GM12875 (cell line): Measurements from ENCODE around the gene MMP3.

ENCODE experiments used
- H3K4me3 ChIP-seq: one replicate; pipeline ENCODE4 v1.5.1; 2011; ENCODE audit warnings: low read depth, low read length, control low read depth
- TF ChIP-seq, protein P1 (sequence below): IDR thresholded peaks from 2 replicates; pipeline ENCODE4 v1.5.1; 2011; ENCODE audit warnings: low read depth, mild to moderate bottlenecking, control low read depth, inconsistent platforms, low read length, moderate library complexity, borderline replicate concordance; ENCODE audit not compliant: insufficient read depth

Gene MMP3

DNA sequence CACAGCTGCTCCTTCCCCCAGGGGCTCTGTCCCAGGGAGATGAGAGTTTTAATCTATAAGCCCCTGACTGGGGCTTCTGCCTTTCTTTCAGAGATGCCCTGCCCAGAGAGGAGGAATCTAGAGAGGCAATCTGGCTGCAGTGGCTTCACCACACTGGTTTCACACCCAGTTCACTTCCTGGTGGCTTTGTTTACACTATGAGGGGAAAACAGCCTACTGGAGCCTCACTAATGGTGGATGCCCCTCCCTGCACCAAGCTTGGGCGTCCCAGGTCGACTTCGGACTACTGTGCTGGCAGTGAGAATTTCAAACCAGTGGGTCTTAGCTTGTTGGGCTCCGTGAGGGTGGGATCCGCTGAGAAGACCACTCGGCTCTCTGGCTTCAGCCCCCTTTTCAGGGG, 23.9 kb downstream of the MMP3 start:
- TF ChIP-seq, protein P1, sequence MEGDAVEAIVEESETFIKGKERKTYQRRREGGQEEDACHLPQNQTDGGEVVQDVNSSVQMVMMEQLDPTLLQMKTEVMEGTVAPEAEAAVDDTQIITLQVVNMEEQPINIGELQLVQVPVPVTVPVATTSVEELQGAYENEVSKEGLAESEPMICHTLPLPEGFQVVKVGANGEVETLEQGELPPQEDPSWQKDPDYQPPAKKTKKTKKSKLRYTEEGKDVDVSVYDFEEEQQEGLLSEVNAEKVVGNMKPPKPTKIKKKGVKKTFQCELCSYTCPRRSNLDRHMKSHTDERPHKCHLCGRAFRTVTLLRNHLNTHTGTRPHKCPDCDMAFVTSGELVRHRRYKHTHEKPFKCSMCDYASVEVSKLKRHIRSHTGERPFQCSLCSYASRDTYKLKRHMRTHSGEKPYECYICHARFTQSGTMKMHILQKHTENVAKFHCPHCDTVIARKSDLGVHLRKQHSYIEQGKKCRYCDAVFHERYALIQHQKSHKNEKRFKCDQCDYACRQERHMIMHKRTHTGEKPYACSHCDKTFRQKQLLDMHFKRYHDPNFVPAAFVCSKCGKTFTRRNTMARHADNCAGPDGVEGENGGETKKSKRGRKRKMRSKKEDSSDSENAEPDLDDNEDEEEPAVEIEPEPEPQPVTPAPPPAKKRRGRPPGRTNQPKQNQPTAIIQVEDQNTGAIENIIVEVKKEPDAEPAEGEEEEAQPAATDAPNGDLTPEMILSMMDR = no peak
- no peak overlapping the region for H3K4me3 ChIP-seq

GRCh38 chr11:102813484-102813883, 29.9 kb downstream of the MMP3 start:
- no peak overlapping the region for H3K4me3 ChIP-seq
- TF ChIP-seq, protein P1 = no peak

DNA sequence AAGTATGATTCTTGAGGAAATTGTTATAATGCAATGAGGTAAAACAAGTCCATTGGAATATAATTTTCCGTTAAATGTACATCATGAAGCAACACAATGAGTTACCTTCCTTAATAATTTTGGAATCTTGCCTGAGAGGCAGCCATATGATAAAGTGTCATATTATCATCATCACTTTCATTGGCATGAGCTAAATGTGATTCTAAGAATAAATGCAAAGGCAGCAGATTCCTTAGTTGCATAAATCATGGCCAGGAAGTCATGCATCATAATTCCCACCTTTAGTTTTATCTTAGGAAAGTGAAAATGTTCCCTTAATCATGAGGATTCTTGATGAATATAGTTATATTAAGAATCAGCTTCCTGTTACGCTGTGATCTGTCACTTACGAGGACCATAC, 31.2 kb downstream of the MMP3 start:
- H3K4me3 ChIP-seq = no peak overlapping the region
- TF ChIP-seq, protein P1 = no peak

DNA sequence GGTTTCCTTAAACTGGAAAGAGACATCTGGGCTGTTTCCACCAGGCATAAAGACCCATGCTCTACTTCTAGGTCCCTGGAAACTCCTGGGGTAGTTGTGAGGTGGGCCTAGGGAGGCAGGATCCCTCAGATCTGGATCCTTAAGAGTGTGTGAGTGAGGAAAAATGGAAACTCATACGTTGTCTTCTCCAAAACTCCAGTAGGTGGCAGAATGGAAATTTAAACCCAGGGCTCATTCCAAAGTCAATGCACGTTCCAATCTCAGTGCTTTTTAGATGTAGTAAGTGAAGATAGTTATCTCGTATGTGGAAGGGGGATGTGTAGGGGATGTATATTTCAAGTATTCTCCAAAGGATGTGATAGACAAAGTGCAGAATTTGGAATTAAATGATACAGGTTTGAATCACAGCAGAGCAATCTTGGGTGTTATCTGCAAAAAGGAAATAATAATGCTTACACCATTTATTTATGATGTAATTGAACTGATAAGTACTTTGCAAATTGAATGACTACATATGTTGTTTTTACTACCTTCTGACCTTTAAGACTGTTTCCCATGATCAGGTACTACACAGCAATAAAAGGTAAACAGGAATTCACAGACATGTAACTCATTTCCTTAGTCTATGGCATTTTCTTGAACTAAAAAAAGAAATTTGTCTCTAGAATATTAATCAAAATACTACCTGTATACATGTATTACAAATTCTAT, 32.3 kb downstream of the MMP3 start:
- TF ChIP-seq, protein P1 = peak; percentile 27; the same call in 1 of the 2 replicates
- no peak overlapping the region for H3K4me3 ChIP-seq

DNA sequence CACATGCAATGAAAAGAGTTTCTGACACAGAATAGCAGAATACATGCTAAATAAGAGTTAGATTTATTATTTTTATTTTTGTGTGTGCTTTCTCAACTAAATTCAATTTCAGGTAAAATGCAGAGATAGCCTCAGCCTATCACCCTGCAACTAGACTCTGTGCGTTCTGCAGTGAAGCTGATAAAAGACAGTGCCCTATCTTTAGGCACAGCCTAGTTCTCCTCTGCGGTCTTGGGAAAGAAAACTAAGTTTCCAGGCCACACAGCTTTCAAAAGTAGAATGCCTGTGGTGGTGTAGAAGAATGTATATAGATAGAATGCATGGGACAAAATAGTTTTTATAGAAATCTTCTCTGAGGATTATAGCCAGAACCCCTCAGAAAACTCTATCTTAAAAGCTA, 33.4 kb downstream of the MMP3 start:
- TF ChIP-seq, protein P1 = no peak
- H3K4me3 ChIP-seq = no peak overlapping the region

GRCh38 chr11:102807921-102808320, 35.5 kb downstream of the MMP3 start:
- no peak overlapping the region for H3K4me3 ChIP-seq
- TF ChIP-seq, protein P1 = peak; percentile 58

- H3K4me3 ChIP-seq = no peak overlapping the region
- TF ChIP-seq, protein P1 = no peak
These were observed 37.1 kb downstream of the MMP3 start for GRCh38 chr11:102806296-102806695.
